HepG2 (cell line): ENCODE measurements around the gene SMAP1. TPM values are rescaled to one million over a fixed set of nuclear protein-coding genes. Genes with fewer than 3 reads are reported as not detected.

Source experiments
- ATAC-seq: fragments of 200-7000 bp; cut with Tn5 transposase; 3 replicates; pipeline ENCODE4 v1.9.1; 2020; ENCODE audit warnings: mild to moderate bottlenecking, moderate library complexity
- BruUV-seq: library from RNA; stranded (reverse); fragments of 400-500 nt; replicated peaks from 2 replicates; lab custom pipeline; 2021; lab: Mats Ljungman, UMichigan
- CTCF ChIA-PET: fragments of 300-600 bp; formaldehyde crosslinking; extraction: SDS; loops from one replicate; lab custom pipeline; 2021; ENCODE audit warnings: low total read pairs, inconsistent platforms, low intra/inter-chr PET ratio; lab: Yijun Ruan, JAX
- POLR2A ChIA-PET: fragments of 350-600 bp; sonication (Branson Sonifier 250); formaldehyde crosslinking; loops from one replicate; lab custom pipeline; 2020; ENCODE audit warnings: antibody characterized with exemption, inconsistent platforms; lab: Yijun Ruan, JAX
- DNase-seq: peaks from one replicate; pipeline ENCODE4 v3.0.0-alpha.2; 2015; ENCODE audit warnings: low spot score
- FAIRE-seq: peaks from 3 replicates; lab custom pipeline; 2011; peaks lifted over from hg19 to GRCh38; lab: Jason Lieb, UNC
- H2AFZ ChIP-seq: one replicate; pipeline ENCODE4 v1.6.1; 2011; ENCODE audit warnings: low read length, inconsistent platforms
- H3K27ac ChIP-seq: fragments of 300-600 bp; 3 replicates; pipeline ENCODE4 v1.8.0; 2011; ENCODE audit warnings: mixed run types, mild to moderate bottlenecking, mixed read lengths, low read length, inconsistent platforms; ENCODE audit not compliant: insufficient read depth; ENCODE audit errors: extremely low read length
- H3K27me3 ChIP-seq, 2 experiments: fragments of 200-600 bp in 1 of 2; 2 replicates in 1 of 2; 3 replicates in 1 of 2; pipeline versions ENCODE4 v1.6.0 to v1.8.0; 2011; ENCODE audit warnings: low read length in 2 of 2, mild to moderate bottlenecking in 2 of 2, moderate library complexity in 2 of 2, inconsistent platforms in 1 of 2; ENCODE audit not compliant: insufficient read depth in 2 of 2, control insufficient read depth in 1 of 2
- H3K36me3 ChIP-seq, 2 experiments: fragments of 200-600 bp in 1 of 2; replicated peaks in 1 of 2; 2 replicates in 1 of 2; 3 replicates in 1 of 2; pipeline versions ENCODE4 v1.5.1 to v1.8.0; 2011; ENCODE audit warnings: low read length in 2 of 2, inconsistent platforms in 1 of 2; ENCODE audit not compliant: insufficient read depth in 2 of 2, control insufficient read depth in 1 of 2
- H3K4me1 ChIP-seq: 2 replicates; pipeline ENCODE4 v1.5.1; 2012; ENCODE audit warnings: low read length, inconsistent platforms; ENCODE audit not compliant: insufficient read depth
- H3K4me2 ChIP-seq: 2 replicates; pipeline ENCODE4 v1.6.0; 2011; ENCODE audit warnings: low read depth, low read length, inconsistent platforms
- H3K4me3 ChIP-seq, 3 experiments: fragments of 200-600 bp in 1 of 3; sonication (generic), shearing (Covaris generic) in 1 of 3; replicated peaks in 1 of 3; 2 replicates each; pipeline ENCODE4 v1.5.1; 2011 to 2016; ENCODE audit warnings: low read length in 3 of 3, inconsistent platforms in 2 of 3, low read depth in 2 of 3, mild to moderate bottlenecking in 2 of 3, control low read depth in 1 of 3, mixed read lengths in 1 of 3; ENCODE audit not compliant: insufficient read depth in 1 of 3
- H3K79me2 ChIP-seq: one replicate; pipeline ENCODE4 v1.6.1; 2011; ENCODE audit warnings: low read length, inconsistent platforms; ENCODE audit not compliant: insufficient read depth
- H3K9ac ChIP-seq: 2 replicates; pipeline ENCODE4 v1.6.0; 2011; ENCODE audit warnings: mild to moderate bottlenecking, low read depth, low read length, inconsistent platforms; ENCODE audit not compliant: insufficient read depth
- H3K9me3 ChIP-seq: 2 replicates; pipeline ENCODE4 v1.5.1; 2012; ENCODE audit warnings: mild to moderate bottlenecking, low read length
- H4K20me1 ChIP-seq: 2 replicates; pipeline ENCODE4 v1.6.0; 2011; ENCODE audit warnings: inconsistent platforms, mild to moderate bottlenecking, low read length, moderate library complexity; ENCODE audit not compliant: insufficient read depth
- ATF5 ChIP-seq: sonication (generic); formaldehyde crosslinking; IDR thresholded peaks from 2 replicates; pipeline ENCODE4 v1.4.0; 2020; ENCODE audit warnings: mild to moderate bottlenecking, low read depth, missing genetic modification reagents
- ATF7 ChIP-seq, 2 experiments: fragments of 450-650 bp in 1 of 2; sonication (generic) in 1 of 2; formaldehyde crosslinking in 1 of 2; IDR thresholded peaks; 2 replicates each; pipeline versions ENCODE4 v1.4.0 to v1.6.1; 2016 to 2020; ENCODE audit warnings: antibody characterized with exemption in 1 of 2, mild to moderate bottlenecking in 1 of 2, missing genetic modification reagents in 1 of 2
- CC2D1A ChIP-seq: sonication (generic); formaldehyde crosslinking; IDR thresholded peaks from 2 replicates; pipeline ENCODE4 v1.8.1; 2023; ENCODE audit warnings: mild to moderate bottlenecking, missing genetic modification reagents
- CHD2 ChIP-seq: IDR thresholded peaks from 2 replicates; pipeline ENCODE4 v1.6.1; 2011; ENCODE audit warnings: low read depth, low read length, improper control_type of control experiment
- FOSL2 ChIP-seq: sonication (generic); formaldehyde crosslinking; IDR thresholded peaks from 2 replicates; pipeline ENCODE4 v1.4.0; 2020; ENCODE audit warnings: missing genetic modification reagents
- LCORL ChIP-seq, 2 experiments: fragments of 450-650 bp in 1 of 2; sonication (generic) in 1 of 2; formaldehyde crosslinking in 1 of 2; IDR thresholded peaks; 2 replicates each; pipeline versions ENCODE4 v1.5.0 to v1.6.1; 2017 to 2020; ENCODE audit warnings: antibody characterized with exemption in 1 of 2, missing genetic modification reagents in 1 of 2
- MAX ChIP-seq: IDR thresholded peaks from 2 replicates; pipeline ENCODE4 v1.6.1; 2012; ENCODE audit warnings: inconsistent platforms
- ZFY ChIP-seq: sonication (generic); formaldehyde crosslinking; IDR thresholded peaks from 2 replicates; pipeline ENCODE4 v1.4.0; 2020; ENCODE audit warnings: missing genetic modification reagents
- ZNF205 ChIP-seq: IDR thresholded peaks from 2 replicates; pipeline ENCODE4 v1.6.1; 2018; ENCODE audit warnings: missing biosample characterization, missing genetic modification reagents
- ZNF713 ChIP-seq: sonication (generic); formaldehyde crosslinking; IDR thresholded peaks from 2 replicates; pipeline ENCODE4 v1.4.0; 2020; ENCODE audit warnings: mild to moderate bottlenecking, missing genetic modification reagents
- ZNF784 ChIP-seq: sonication (generic); formaldehyde crosslinking; IDR thresholded peaks from 2 replicates; pipeline ENCODE4 v1.5.1; 2020; ENCODE audit warnings: missing genetic modification reagents, mild to moderate bottlenecking, borderline replicate concordance
- WGBS: methylation state at CpG from one replicate; pipeline ENCODE4 v1.1.6; 2017; ENCODE audit warnings: low lambda C conversion rate; 5-methylcytosine and 5-hydroxymethylcytosine counted together
- in situ Hi-C: cut with HindIII; loops from 2 replicates; pipeline ENCODE4 v1.10.0; 2017; ENCODE audit warnings: low pct_unique_long_range_greater_than_20kb; ENCODE audit not compliant: extremely low pct_ligation_motif_present
- intact Hi-C: fragments of 100-400 bp; cut with micrococcal nuclease; formaldehyde crosslinking; loops from one replicate; pipeline ENCODE4 v1.10.0; 2022; ENCODE audit not compliant: unreplicated experiment
- polyA plus RNA-seq, 8 experiments: library from polyadenylated mRNA; depleted of rRNA in 3 of 8; stranded (reverse) in 7 of 8; unstranded in 1 of 8; fragments of >200 nt; fragmentation: Illumina TruSeq in 4 of 8; extraction: Trizol in 4 of 8; gene quantifications; 2 replicates each; pipeline versions ENCODE4 v1.2.1 to v1.2.3, GENCODE V29; 2011 to 2016; ENCODE audit warnings: low read depth in 4 of 8, missing spikeins in 1 of 8, mixed read lengths in 1 of 8; ENCODE audit not compliant: insufficient read depth in 1 of 8
- total RNA-seq, 5 experiments: library from RNA; depleted of rRNA; stranded (reverse); fragments of >200 nt; fragmentation: Illumina TruSeq; extraction: Trizol; gene quantifications; 2 replicates each; pipeline ENCODE4 v1.2.3, GENCODE V29; 2016; ENCODE audit warnings: low read depth in 1 of 5
- TF ChIP-seq, protein P1 (sequence below): sonication (generic); formaldehyde crosslinking; IDR thresholded peaks from 2 replicates; pipeline ENCODE4 v1.5.1; 2020; ENCODE audit warnings: mild to moderate bottlenecking, missing genetic modification reagents
- TF ChIP-seq, protein P2 (sequence below): sonication (generic); formaldehyde crosslinking; IDR thresholded peaks from 2 replicates; pipeline ENCODE4 v1.4.0; 2020; ENCODE audit warnings: missing genetic modification reagents

Gene SMAP1
- total and polyA plus RNA-seq, 2 of the 13 experiments (the other 11 are each of a cell fraction or from before 2014, with no cell fraction given): 13.4 to 17.8 TPM

DNA sequence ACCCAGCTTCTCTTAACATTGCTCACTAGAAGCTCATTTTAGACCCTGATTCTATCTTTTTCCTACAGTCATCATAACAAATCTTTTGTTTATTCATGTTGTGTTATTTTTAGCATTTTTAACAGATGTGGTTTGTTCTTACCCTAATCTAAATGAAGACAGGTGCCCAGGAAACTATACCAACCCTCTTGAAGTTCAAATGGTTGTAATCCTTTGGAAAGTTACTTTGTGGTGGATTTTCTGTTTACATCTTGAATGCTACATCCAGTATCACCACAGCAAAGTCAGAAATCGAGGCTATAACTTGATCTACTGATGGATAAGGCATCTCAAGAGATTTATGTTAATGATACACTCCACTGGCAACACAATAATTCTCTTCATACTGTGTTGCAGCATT is 26.2 kb downstream of the SMAP1 start (continued):
- TF ChIP-seq, protein P1, sequence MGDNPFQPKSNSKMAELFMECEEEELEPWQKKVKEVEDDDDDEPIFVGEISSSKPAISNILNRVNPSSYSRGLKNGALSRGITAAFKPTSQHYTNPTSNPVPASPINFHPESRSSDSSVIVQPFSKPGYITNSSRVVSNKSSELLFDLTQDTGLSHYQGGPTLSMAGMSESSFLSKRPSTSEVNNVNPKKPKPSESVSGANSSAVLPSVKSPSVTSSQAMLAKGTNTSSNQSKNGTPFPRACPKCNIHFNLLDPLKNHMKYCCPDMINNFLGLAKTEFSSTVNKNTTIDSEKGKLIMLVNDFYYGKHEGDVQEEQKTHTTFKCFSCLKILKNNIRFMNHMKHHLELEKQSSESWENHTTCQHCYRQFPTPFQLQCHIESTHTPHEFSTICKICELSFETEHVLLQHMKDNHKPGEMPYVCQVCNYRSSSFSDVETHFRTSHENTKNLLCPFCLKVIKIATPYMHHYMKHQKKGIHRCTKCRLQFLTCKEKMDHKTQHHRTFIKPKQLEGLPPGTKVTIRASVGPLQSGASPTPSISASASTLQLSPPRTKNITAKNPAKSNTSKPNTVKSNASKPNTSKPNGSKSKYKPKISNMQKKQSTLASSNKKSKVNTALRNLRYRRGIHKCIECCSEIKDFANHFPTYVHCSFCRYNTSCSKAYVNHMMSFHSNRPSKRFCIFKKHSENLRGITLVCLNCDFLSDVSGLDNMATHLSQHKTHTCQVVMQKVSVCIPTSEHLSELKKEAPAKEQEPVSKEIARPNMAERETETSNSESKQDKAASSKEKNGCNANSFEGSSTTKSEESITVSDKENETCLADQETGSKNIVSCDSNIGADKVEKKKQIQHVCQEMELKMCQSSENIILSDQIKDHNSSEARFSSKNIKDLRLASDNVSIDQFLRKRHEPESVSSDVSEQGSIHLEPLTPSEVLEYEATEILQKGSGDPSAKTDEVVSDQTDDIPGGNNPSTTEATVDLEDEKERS (CRISPR knock-in tag): no peak
- no peak for TF ChIP-seq ZNF713 (CRISPR knock-in tag)
- TF ChIP-seq CHD2: no peak

DNA sequence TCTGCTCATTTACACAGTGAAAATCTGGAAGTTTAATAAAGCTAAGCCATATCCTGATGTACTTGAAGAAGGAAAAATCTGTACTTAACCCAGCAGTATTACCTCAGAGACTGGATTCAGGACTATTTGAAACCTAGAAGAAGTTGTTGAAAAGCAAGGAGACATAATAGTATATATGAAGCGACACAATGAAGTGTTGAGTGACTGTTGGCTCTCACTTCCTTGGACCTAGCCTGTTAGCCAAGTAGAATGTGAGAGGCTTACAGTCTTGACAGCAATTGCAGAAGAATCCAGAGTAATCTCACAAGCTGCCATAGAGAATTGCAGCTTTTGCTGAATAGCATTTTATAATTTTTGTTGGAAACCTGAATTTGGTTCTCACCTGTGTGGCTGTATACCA is 26.7 kb downstream of the SMAP1 start:
- H3K4me3 ChIP-seq: no peak overlapping the region
- no peak overlapping the region for H2AFZ ChIP-seq
- CTCF ChIA-PET: no interaction called here
- H3K27me3 ChIP-seq: no peaks in the 10 kb centered on the region
- no peaks in the 10 kb centered on the region for H3K4me1 ChIP-seq
- 0 out of 5 replicates have a peak, but pooled peaks cover 0 to under 1% of the 10 kb centered on the region in 2 experiments for H3K36me3 ChIP-seq
- no peak overlapping the region for H3K27ac ChIP-seq
- H3K9ac ChIP-seq: no peak overlapping the region
- POLR2A ChIA-PET: no interaction called here
- no peak overlapping the region for H3K4me2 ChIP-seq
- ATAC-seq (no peak), DNase-seq (no peak), FAIRE-seq (no peak)
- in situ Hi-C loops (loop anchor here (25.0 kb wide), 1 partner anchor 482 kb away; no protein-coding TSS in a partner anchor), intact Hi-C loops (no loop called here)
- peaks cover 5% of the 10 kb centered on the region; the same call in 1 of the 2 replicates for H3K9me3 ChIP-seq
- 97% methylated on average over 1 of the region's 1 CpG for WGBS
- H4K20me1 ChIP-seq: no peaks in the 10 kb centered on the region
- H3K79me2 ChIP-seq: peaks cover 25% of the 10 kb centered on the region
- no TSS peak for BruUV-seq
- TF ChIP-seq LCORL (IDR thresholded peaks at IDR 0.05) (no peak), LCORL (CRISPR knock-in tag; IDR thresholded peaks at IDR 0.05) (no peak), ATF7 (IDR thresholded peaks at IDR 0.05) (no peak), ATF7 (CRISPR knock-in tag; IDR thresholded peaks at IDR 0.05) (no peak), CC2D1A (CRISPR knock-in tag) (no peak), ATF5 (CRISPR knock-in tag) (no peak), ZNF205 (CRISPR knock-in tag) (no peak), MAX (no peak), FOSL2 (CRISPR knock-in tag) (no peak), ZNF784 (CRISPR knock-in tag) (no peak), ZFY (CRISPR knock-in tag) (no peak)
- TF ChIP-seq, protein P2, sequence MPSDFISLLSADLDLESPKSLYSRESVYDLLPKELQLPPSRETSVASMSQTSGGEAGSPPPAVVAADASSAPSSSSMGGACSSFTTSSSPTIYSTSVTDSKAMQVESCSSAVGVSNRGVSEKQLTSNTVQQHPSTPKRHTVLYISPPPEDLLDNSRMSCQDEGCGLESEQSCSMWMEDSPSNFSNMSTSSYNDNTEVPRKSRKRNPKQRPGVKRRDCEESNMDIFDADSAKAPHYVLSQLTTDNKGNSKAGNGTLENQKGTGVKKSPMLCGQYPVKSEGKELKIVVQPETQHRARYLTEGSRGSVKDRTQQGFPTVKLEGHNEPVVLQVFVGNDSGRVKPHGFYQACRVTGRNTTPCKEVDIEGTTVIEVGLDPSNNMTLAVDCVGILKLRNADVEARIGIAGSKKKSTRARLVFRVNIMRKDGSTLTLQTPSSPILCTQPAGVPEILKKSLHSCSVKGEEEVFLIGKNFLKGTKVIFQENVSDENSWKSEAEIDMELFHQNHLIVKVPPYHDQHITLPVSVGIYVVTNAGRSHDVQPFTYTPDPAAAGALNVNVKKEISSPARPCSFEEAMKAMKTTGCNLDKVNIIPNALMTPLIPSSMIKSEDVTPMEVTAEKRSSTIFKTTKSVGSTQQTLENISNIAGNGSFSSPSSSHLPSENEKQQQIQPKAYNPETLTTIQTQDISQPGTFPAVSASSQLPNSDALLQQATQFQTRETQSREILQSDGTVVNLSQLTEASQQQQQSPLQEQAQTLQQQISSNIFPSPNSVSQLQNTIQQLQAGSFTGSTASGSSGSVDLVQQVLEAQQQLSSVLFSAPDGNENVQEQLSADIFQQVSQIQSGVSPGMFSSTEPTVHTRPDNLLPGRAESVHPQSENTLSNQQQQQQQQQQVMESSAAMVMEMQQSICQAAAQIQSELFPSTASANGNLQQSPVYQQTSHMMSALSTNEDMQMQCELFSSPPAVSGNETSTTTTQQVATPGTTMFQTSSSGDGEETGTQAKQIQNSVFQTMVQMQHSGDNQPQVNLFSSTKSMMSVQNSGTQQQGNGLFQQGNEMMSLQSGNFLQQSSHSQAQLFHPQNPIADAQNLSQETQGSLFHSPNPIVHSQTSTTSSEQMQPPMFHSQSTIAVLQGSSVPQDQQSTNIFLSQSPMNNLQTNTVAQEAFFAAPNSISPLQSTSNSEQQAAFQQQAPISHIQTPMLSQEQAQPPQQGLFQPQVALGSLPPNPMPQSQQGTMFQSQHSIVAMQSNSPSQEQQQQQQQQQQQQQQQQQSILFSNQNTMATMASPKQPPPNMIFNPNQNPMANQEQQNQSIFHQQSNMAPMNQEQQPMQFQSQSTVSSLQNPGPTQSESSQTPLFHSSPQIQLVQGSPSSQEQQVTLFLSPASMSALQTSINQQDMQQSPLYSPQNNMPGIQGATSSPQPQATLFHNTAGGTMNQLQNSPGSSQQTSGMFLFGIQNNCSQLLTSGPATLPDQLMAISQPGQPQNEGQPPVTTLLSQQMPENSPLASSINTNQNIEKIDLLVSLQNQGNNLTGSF (CRISPR knock-in tag): no peak
